ENCODE measurements around the gene CPEB3. TPM values are rescaled to one million over a fixed set of nuclear protein-coding genes. Genes with fewer than 3 reads are reported as not detected.

Gene CPEB3
- total RNA-seq, 1 donor: 0.43 TPM

GRCh38 chr10:92309272-92309671 lies 18.4 kb upstream of the CPEB3 start:
- no peak for TF ChIP-seq CTCF (IDR thresholded peaks at IDR 0.05; ENCODE audit: insufficient read depth, low read depth, low read length)
- DNase-seq (ENCODE audit: low read depth): no peak

GRCh38 chr10:92305133-92306072 lies 14.5 kb upstream of the CPEB3 start:
- H3K4me3 ChIP-seq (ENCODE audit: low read depth, low read length): no peak overlapping the region
- TF ChIP-seq CTCF (IDR thresholded peaks at IDR 0.05; ENCODE audit: insufficient read depth, low read depth, low read length): no peak
- DNase-seq (ENCODE audit: low read depth): no peak

More at GRCh38 chr10:92309272-92309671, 18.4 kb upstream of the CPEB3 start:
- H3K4me3 ChIP-seq (ENCODE audit: low read depth, low read length): no peak overlapping the region

GRCh38 chr10:92304061-92304460 lies 13.2 kb upstream of the CPEB3 start:
- H3K4me3 ChIP-seq (ENCODE audit: low read depth, low read length): no peak overlapping the region
- no peak for DNase-seq (ENCODE audit: low read depth)
- TF ChIP-seq CTCF (IDR thresholded peaks at IDR 0.05; ENCODE audit: insufficient read depth, low read depth, low read length): no peak

GRCh38 chr10:92303096-92303495 lies 12.2 kb upstream of the CPEB3 start:
- no peak overlapping the region for H3K4me3 ChIP-seq (ENCODE audit: low read depth, low read length)
- no peak for DNase-seq (ENCODE audit: low read depth)
- no peak for TF ChIP-seq CTCF (IDR thresholded peaks at IDR 0.05; ENCODE audit: insufficient read depth, low read depth, low read length)

- DNase-seq (ENCODE audit: low read depth): no peak
- no peak overlapping the region for H3K4me3 ChIP-seq (ENCODE audit: low read depth, low read length)
- TF ChIP-seq CTCF (IDR thresholded peaks at IDR 0.05; ENCODE audit: insufficient read depth, low read depth, low read length): no peak
Observed at GRCh38 chr10:92298487-92298886, 7.6 kb upstream of the CPEB3 start.

- TF ChIP-seq CTCF (IDR thresholded peaks at IDR 0.05; ENCODE audit: insufficient read depth, low read depth, low read length): peak; percentile 52
- peak overlapping the region; percentile 96 for H3K4me3 ChIP-seq (ENCODE audit: low read depth, low read length)
- DNase-seq (ENCODE audit: low read depth): peak; percentile 51
Observed at GRCh38 chr10:92291921-92292845, 1.3 kb upstream of the CPEB3 start.
